Measurements from ENCODE around the gene C16orf54.
"Not testable (repeated sequence)": the region's sequence is repeated elsewhere in the genome, so short reads cannot be mapped to it uniquely, and the experiment has no call there.

Gene C16orf54

DNA sequence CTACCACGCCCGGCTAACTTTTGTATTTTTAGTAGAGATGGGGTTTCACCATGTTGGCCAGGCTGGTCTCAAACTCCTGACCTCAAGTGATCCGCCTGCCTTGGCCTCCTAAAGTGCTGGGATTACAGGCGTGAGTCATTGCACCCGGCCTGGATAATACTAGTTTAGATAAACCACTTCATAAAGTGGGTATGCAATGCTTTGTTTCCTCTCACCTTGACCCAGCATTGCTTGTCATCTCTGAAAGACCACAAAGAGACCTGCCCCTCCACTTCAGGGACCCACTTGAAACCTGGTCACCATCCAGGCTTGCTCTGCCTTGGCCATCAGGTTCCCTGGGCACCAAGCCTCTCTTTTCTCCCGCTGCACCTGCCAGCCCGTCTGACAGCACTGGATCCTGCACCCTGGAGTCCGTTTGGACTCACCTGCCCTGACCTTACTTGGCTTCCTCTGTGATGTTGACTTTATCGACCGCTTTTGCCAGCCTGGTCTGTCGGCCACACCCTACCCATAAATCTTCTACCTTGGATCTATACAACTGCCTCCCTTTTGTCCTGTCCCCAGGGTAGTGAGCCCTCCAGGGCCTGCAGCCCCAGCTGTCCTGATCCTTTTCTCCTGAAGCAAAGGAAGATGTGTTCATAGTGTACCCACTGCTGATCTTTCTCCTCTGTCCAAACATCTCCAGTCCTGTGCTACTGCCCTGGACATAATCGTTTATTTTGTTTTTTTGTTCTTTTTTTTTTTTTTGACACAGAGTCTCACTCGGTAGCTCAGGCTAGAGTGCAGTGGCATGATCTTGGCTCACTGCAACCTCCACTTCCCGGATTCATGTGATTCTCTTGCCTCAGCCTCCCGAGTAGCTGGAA is 19.6 kb upstream of the C16orf54 start:
- no peak overlapping the region for H3K4me3 ChIP-seq (replicated peaks; ENCODE audit: low read depth, low read length)
- TF ChIP-seq, protein P1, sequence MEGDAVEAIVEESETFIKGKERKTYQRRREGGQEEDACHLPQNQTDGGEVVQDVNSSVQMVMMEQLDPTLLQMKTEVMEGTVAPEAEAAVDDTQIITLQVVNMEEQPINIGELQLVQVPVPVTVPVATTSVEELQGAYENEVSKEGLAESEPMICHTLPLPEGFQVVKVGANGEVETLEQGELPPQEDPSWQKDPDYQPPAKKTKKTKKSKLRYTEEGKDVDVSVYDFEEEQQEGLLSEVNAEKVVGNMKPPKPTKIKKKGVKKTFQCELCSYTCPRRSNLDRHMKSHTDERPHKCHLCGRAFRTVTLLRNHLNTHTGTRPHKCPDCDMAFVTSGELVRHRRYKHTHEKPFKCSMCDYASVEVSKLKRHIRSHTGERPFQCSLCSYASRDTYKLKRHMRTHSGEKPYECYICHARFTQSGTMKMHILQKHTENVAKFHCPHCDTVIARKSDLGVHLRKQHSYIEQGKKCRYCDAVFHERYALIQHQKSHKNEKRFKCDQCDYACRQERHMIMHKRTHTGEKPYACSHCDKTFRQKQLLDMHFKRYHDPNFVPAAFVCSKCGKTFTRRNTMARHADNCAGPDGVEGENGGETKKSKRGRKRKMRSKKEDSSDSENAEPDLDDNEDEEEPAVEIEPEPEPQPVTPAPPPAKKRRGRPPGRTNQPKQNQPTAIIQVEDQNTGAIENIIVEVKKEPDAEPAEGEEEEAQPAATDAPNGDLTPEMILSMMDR (IDR thresholded peaks at IDR 0.05; ENCODE audit: low read depth, low read length, missing control alignments), result no peak
- DNase-seq (ENCODE audit: extremely low read depth, low read depth), result no peak

DNA sequence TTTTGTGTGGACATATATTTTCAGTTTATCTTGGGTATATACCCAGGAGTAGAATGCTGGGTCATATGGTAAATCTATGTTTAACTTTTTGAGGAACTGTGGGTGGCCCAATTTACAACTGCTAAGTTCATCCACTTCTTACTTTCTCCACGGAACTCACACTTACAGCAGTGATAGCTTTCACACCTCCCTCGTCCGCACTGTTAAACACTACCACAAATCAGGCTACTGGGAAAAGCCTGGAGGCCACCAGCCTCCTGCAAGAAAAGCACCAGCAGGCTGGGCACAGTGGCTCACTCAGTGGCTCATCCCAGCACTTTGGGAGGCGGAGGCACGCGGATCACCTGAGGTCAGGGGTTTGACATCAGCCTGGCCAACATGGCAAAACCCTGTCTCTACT is 17.5 kb upstream of the C16orf54 start:
- DNase-seq (ENCODE audit: extremely low read depth, low read depth), result no peak
- TF ChIP-seq, protein P1 (IDR thresholded peaks at IDR 0.05; ENCODE audit: low read depth, low read length, missing control alignments), result no peak
- no peak overlapping the region for H3K4me3 ChIP-seq (replicated peaks; ENCODE audit: low read depth, low read length)

DNA sequence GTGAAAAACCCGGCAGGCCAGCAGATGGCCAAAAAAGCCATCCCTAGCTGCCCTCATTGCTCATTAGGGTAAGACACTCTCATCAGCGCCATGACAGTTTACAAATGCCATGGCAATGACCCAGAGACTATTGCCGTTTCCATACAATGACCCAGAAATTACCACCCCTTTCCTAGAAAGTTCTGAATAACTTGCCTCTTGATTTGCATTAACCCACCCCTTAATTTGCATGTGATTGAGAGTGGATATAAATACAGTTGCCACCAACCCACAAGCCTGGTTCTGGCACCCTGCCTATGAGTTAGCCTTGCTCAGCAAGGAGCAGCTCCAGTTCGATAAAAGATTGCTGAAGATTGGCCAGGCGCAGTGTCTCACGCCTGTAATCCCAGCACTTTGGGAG is 16.1 kb upstream of the C16orf54 start:
- no peak overlapping the region for H3K4me3 ChIP-seq (replicated peaks; ENCODE audit: low read depth, low read length)
- TF ChIP-seq, protein P1 (IDR thresholded peaks at IDR 0.05; ENCODE audit: low read depth, low read length, missing control alignments), result no peak
- DNase-seq (ENCODE audit: extremely low read depth, low read depth), result no peak

DNA sequence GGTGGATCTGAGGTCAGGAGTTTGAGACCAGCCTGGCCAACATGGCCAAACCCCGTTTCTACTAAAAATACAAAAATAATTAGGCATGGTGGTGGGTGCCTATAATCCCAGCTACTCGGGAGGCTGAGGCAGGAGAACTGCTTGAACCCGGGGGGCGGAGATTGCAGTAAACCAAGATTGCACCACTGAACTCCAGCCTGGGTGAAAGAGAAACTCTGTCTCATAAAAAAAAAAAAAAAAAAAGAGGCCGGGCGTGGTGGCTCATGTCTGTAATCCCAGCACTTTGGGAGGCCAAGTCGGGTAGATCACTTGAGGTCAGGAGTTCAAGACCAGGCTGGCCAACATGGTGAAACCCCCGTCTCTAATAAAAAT is 15.5 kb upstream of the C16orf54 start:
- H3K4me3 ChIP-seq (replicated peaks; ENCODE audit: low read depth, low read length); DNase-seq (ENCODE audit: extremely low read depth, low read depth): not testable (repeated sequence)

DNA sequence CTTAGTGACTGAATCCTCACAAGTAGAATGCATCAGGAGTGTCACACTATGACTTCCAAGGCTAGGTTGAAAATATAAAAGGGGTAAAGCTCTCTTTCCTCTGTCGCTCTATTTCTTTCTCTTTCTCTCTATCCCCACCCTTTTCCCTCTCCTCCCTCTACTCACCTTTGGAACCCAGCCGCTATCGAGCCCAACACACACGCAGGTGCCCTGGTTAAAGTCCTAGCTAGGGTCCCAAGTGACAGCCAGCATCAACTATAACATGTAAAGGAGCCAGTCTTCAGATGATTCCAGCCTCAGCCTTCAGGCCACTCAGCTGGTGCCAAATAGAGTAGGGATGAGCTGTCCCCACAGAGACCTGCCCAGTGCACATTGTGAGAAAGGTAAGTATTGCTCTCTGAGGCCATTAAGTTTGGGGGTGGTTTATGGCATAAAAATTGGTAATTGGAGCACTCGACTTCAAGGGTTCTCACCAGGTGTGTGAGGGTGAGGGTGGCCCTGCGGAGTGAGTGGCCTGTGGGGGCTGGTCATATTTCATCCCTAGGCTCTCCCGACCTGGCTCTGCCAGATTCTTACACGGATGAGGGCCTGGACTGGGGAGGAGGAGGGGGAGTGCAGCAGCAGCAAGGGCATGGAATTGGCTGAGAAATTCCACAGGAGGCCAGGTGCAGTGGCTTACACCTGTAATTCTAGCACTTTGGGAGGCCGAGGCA is 14.9 kb upstream of the C16orf54 start:
- no peak overlapping the region for H3K4me3 ChIP-seq (replicated peaks; ENCODE audit: low read depth, low read length)
- TF ChIP-seq, protein P1 (IDR thresholded peaks at IDR 0.05; ENCODE audit: low read depth, low read length, missing control alignments), result no peak
- DNase-seq (ENCODE audit: extremely low read depth, low read depth), result no peak

DNA sequence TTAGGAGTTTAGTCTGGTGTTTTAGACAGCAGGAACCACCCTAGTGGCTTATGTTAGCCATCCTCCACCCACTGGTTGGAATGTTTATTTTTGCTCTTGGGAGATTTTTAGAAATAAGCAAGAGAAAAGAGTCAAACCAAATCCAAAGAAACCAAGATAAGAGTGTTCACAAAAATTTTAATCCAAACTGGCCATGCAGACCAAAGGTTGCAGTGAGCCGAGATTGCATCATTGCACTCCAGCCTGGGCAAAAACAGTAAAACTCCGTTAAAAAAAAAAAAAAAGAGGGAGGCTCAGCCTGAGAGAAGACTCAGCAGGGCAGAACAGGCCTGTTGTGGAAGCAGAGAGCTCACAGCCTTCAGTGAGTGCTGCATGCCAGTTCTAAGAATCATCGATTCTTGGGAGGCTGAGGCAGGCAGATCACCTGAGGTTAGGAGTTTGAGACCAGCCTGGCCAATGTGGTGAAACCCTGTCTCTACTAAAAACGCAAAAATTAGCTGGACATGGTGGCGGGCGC is 12.2 kb upstream of the C16orf54 start:
- TF ChIP-seq, protein P1 (IDR thresholded peaks at IDR 0.05; ENCODE audit: low read depth, low read length, missing control alignments), result no peak
- no peak for DNase-seq (ENCODE audit: extremely low read depth, low read depth)
- no peak overlapping the region for H3K4me3 ChIP-seq (replicated peaks; ENCODE audit: low read depth, low read length)

DNA sequence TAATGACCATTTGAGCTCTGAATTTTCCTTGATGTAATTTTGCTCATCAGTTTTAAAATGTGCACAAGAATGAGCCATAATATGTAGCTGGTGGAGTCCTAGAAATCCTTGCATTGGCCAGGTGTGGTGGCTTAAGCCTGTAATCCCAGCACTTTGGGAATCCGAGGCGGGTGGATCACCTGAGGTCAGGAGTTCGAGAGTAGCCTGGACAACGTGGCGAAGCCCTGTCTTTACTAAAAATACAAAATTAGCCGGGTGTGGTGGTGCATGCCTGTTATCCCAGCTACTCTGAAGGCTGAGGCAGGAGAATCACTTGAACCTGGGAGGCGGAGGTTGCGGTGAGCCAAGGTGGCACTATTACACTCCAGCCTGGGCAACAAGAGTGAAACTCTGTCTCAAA is 11.3 kb upstream of the C16orf54 start:
- H3K4me3 ChIP-seq (replicated peaks; ENCODE audit: low read depth, low read length); DNase-seq (ENCODE audit: extremely low read depth, low read depth): not testable (repeated sequence)
